ENCODE measurements around the gene VRK1.

Gene VRK1

DNA sequence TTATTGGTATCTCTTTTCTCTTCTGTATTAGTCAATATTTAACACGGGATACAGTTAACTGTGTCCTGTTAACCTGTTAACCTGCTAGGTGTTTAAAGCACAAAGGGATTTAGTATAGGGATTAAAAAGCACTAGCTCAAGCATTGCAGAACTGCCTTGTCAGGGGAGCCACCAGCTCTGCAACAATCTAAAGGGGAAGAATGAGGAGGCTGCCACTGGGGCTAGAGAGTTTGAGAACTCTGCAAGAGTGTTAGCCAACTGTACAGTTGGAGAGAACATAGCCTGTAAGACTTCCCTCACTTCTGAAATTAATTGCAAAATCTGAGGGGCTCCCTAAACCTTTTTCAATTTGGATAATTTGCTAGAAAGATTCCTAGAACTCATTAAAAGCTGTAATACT is 6.5 kb upstream of the VRK1 start:
- DNase-seq (ENCODE audit: low read depth in 4 of 4, low spot score in 1 of 4): no peak

DNA sequence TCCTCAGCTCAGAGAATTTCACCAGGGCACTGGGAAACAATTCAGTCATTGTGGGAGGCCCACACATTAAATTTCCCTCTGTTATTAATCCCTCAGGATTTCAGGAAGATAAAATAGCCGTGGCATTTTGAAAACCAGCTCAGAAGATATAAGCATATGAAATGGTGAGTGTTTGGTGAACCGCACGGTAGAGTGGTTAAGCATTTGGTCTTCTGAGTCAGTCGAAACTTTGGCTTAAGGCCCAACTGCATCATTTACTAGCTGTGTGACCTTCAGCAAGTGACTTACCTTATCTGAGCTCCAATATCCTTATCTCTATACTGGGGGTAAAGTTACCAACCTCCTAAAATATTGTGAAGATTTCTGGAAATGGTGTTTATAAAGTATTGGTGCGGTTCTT is 5.2 kb upstream of the VRK1 start:
- no peak for DNase-seq (ENCODE audit: low read depth in 4 of 4, low spot score in 1 of 4)

DNA sequence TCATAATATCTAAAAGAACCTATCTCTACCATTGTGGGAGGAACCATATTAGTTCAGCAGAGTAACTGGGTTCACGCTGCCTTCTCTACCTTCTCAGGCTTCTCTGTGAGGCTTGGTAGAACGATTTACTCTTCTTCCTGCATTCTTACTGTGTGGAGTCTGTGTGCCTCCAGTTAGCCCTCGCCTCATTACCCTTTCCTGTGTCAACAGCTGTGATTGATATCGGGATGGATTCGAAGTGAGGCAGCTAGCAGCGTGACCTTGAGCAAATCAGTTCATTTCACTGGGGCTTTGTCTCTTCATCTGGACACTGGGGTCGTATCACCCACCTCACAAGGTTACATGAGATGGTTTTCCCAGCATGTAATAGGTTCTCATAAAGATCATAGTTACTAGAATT is 4.6 kb upstream of the VRK1 start:
- no peak for DNase-seq (ENCODE audit: low read depth in 4 of 4, low spot score in 1 of 4)

DNA sequence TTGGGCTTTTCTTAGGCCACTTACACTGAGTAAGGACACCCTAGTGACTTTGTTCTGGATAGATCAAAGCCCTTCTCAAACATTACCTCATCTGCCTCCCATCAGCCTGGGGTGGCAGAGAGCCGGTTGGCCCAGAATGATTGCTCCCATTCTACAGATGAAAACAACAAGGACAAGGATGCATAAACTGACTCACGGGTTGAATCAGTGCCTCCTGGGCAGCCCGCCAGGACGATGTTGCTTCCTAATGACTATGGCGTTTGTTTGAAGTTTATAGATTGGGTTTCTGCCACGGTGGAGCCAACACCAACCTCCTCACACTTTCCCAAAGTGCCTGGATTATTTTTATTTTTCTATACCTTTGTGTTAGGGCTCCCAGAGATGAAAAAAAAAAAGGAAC is 3.6 kb upstream of the VRK1 start:
- DNase-seq (ENCODE audit: low read depth in 4 of 4, low spot score in 1 of 4): no peak

DNA sequence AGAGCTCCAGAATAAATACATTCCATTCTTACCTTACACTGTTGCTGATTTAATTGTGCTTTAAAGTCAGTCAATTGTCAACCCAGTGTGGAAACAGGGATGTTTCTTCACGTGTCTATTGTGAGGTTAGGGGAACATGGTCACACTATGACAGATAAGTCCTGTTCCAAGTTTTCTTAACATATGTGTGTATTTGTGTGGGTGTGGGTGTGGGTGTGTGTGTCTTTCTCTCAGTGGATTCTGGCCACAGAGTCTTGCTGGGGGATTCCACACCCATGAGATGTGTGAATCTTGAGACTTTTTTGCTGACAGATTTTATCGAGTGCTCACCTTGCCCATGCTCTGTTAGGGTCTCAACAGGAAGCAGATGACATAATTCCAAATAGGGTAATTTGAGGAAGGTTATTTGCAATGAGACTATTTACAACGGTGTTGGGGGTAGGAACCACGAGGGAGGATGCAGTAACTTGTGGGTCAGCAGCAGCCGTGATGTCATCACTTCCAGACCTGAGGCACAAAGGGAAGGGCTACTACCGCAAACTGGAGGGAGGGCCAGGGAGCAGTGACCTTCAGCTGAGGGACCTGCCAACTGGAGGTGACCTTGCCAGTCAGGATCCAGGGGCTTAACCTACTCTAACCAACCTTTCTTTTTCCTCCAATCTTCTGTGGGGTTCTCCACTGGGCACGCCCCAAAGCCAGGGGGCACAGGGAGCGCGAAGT is 1.9 kb upstream of the VRK1 start:
- DNase-seq (ENCODE audit: low read depth in 4 of 4, low spot score in 1 of 4): no peak

DNA sequence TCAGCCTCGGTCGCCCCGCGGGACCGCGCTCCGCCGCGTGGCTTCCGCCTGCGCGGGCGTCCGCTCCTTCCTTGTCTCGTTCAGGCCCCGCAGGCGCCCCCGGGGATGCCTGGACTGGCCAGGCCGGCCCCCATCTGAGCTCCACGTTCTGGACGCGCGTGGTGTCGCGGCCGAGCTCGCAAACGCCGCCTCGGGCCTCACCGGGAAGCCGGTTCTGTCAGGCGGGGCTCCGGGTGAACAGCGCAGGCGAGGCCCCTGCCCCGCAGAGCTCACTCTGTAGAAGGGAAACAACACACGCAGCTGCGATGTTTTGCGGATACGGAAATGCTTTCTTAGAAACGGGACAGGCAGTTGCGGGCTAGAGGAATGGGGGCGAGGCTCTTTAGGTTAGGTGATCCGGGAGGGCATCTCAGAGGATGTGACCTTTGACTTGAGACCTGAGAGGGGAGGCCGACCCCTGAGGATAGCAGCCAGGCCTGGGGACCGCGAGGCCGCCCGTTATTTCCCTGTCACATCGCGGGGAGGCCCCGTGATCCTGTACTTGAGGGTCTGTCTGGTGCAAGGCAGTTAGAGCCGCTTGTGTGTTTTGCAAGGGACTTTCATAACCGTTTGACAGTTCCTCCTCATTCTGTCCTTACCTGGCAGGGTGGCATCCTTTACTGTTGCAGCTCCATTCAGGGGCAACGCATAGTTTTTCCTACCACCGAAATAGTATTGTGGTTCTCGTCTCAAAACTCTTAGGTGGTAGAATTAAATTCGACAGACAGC is 584 bp downstream of the VRK1 start:
- peak in 2 of 4 experiments; percentile 19 for DNase-seq (ENCODE audit: low read depth in 4 of 4, low spot score in 1 of 4)

DNA sequence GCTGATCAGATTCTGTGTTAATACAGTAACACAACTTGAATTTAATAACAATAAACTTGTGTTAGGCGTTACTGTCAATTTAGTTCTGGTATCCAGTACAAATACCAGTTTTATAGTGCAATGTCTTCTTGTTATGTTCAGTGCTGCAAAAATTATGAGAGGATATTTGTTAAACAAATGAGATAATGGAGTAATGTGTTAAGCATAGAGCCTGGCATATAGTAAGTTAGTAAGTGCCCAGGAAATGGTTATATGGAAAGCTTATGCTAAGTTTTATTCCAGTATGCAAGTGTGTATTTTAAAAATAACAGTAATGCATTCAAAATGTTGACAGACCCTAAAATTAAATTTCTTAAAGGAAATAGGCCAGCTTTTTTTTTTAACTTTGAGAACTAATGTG is 1.8 kb downstream of the VRK1 start:
- DNase-seq (ENCODE audit: low read depth in 4 of 4, low spot score in 1 of 4): no peak

DNA sequence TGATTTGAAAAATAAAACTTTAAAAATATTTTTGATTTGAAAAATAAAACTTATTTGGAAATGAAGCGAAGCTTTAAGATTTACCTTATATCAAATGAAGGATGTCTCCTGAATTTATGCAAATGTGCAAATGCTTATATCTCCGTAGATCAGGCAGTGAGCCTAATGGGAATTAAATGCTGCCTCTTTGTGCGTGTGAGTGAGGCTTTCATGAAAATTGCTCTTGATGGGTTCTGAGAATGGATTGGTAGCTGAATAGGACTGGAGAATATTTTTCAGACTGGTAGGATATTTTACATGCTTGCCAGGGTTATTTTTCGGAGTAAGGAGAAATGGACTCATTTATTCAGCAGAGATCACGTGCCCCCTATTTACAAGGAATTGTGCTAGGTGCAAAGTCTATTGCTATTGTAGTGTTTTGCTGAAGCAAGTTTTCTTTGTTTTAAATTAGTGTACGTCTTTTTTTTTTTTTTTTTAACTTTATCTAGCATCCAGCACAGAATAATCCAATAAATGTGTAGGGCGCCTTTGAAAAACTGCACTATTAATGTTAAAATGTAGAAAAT is 2.4 kb downstream of the VRK1 start:
- DNase-seq (ENCODE audit: low read depth in 4 of 4, low spot score in 1 of 4): no peak

DNA sequence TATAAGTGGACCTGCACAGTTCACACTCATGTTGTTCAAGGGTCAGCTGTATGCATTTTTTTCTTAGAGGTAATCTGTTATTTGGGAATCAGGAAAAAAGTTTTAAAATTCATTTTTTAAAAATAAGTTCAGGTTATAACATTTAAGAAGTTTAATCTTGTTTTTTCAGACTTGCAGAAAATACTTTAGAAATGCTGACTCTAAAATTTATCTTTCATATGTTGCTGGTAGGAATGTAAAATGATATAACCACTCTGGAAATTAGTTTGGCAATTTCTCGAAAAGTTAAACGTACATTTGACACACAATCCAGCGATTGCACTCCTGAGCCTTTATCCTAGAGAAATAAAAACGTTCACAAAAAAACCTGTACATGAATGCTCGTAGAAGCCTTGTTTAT is 4.7 kb downstream of the VRK1 start:
- no peak for DNase-seq (ENCODE audit: low read depth in 4 of 4, low spot score in 1 of 4)

DNA sequence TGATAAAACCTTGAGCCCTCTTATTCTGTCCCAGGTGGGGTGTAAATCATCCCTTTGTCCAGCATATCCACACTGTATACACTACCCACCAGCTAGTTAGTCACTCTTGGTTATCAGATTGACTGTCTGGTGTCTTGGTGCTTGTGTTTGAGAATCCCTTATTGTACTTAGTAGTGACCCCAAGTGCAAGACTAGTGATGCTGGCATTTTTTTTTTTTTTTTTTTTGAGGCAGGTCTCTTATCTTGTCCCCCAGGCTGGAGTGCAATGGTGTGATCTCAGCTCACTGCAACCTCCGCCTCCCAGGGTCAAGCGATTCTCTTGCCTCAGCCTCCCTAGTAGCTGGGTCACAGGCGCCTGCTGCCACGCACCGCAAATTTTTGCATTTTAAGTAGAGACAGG is 5.8 kb downstream of the VRK1 start:
- DNase-seq (ENCODE audit: low read depth in 4 of 4, low spot score in 1 of 4): no peak

DNA sequence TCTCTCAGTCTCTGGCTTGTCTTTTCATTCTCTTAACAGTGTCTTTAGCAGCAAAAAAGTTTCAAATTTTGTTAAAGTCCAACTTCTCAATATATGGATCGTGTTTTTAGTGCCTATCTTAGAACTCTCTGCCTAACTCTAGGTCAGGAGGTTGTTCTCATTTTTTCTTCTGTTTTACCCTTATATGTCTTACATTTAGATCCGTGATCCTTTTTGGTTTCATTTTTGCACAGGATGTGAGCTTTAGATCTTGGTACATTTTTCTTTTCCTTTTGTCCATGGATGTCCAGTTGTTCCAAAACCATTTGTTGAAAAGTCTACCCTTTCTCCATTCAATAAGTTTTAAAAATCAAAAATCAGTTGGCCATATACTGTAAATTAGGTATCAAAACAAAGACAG is 6.8 kb downstream of the VRK1 start:
- no peak for DNase-seq (ENCODE audit: low read depth in 4 of 4, low spot score in 1 of 4)

DNA sequence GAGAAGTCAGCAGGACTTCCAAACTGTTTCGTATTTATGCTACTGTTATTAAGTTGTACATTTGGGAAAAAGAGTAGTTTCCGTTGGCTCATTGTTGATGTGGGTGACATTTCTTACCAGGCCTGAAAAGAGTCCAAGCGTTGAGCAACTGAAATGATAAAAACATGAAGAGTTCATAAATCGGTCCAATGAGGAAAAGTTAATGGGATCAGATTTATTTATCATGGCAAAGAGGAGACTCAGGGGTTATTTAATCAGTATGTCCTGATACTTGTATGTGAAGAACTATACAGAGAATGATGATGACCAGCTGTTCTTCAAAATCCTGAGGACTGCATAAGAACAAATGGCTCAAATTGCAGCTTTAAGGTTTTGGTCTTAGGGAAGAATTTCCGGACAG is 7.7 kb downstream of the VRK1 start:
- DNase-seq (ENCODE audit: low read depth in 4 of 4, low spot score in 1 of 4): no peak

DNA sequence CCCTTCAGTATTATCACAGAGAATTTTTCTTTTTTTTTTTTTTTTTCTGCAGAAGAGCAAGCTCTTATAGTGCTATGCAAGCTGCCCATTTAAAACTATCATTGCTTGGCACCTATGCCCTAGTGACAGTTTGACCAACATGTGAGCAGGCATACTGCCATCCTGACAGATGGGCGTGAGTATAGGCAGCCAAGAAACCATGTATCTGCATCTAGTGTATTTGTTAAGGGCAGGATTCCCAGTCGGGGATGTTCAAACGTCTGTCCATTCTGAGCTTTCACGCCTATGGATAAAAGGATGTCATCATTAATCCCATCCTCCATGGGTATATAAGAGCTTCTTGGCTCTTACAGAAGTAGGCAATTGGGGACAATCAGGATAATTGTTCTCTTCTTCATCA is 8.8 kb downstream of the VRK1 start:
- no peak for DNase-seq (ENCODE audit: low read depth in 4 of 4, low spot score in 1 of 4)

DNA sequence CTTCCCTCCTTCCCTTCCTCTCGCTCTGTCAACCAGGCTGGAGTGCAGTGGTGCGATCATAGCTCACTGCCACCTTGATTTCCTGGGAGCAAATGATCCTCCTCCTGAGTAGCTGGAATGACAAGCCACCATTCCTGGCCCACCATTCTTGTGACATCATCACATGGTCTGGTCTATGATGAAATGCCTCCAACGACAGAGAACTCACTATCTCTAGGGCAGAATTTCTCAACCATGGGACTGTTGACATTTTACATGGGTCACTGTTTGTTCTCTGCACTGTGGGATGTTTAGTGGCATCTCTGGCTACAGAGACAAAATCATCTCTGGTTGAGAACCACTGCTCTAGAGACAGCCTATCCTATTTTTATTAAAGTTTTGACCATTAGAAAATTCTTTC is 9.7 kb downstream of the VRK1 start:
- no peak for DNase-seq (ENCODE audit: low read depth in 4 of 4, low spot score in 1 of 4)

DNA sequence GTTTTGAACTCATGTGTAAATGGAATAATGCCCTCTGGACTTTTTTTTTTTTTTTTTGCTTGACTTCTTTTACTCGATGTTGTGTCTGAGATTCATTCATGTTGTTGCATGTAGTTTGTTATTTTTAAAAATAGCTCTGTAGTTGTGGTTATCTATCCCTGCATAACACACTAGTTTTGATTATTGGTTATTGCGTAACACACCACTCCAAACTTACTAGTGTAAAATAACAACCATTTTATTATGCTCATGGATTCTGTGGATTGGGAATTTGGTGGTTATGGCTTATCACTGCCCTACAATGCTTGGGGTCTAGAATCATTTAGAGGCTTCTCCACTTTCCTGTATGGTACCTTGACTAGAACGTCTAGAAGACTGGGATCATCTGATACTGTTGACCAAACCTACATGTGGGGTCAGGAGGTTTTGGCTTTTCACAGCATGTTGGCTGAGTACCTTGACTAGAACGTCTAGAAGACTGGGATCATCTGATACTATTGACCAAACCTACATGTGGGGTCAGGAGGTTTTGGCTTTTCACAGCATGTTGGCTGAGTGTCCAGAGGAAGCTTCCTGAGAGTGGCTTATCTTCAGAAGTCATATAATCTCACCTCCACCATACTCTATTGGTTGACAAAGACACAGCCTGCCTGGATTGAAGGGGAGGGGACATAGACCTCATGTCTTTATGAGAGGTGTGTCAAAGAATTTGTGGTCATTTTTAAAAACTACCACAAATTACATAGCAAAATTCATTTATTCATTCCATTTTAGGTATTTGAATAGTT is 11.6 kb downstream of the VRK1 start:
- DNase-seq (ENCODE audit: low read depth in 4 of 4, low spot score in 1 of 4): no peak

DNA sequence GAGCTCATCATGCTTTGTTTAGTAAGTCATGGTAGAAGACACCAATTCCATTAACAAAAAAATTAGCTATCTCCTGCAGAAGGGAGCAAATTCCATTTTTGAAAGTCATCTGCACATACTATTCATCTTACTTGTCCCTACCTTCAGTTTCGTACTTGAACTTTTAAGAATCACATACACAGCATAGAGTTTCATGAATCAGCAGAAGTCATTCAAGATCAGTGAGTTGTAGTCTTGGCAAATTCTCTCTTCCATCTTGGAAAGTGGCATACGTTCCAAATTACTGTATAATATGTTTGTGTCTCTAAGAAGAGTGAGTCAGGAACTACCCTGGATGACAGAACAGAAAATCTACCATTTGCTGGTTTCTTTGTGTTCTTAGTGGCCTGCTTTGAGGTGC is 14.1 kb downstream of the VRK1 start:
- DNase-seq (ENCODE audit: low read depth in 4 of 4, low spot score in 1 of 4): no peak

DNA sequence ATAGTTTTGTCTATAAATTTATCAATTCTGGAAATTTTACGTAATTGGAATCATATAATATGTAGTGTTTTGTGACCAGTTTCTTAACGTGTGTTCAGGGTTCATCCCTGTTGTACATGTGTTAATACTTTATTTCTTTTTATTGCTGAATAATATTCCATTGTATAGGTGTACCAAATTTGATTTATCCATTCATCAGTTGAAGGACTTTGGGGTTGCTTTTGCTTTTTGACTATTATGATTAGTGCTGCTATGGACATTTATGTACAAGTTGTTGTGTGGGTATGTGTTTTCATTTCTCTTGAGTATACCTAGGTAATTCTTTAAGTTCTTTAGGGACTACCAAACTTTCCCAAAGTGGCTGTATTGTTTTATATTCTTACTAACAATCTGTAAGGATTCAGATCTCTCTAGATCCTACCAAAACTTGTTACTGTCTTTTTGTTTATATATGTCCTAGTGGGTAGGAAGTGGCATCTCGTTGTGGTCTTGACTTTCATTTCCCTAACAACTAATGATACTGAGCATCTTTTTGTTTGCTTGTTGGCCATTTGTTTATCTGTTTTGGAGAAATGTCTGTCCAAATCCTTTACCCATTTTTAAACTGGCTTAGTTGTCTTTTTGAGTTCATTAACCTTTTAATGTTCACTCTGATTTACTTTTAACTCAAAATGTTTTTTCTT is 14.9 kb downstream of the VRK1 start:
- DNase-seq (ENCODE audit: low read depth in 4 of 4, low spot score in 1 of 4): no peak

DNA sequence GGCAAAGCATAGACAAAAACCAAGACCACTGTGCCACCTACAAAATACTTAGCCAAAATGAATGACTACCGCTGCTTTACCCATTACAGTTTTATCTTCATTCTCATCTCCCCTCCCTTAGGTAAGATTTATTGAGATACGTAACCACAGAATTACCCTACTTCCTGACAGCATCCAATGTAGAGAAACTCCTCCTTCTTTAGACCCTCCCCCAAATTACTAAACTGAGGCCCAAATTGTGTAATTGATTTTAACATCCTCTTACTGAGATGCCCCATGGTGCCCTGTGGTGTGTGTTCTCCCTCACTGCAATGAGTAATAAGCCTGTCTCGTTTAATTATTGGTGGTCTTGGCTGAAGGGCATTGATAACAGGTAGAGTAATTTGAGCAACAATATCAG is 19.1 kb downstream of the VRK1 start:
- DNase-seq (ENCODE audit: low read depth in 4 of 4, low spot score in 1 of 4): no peak

DNA sequence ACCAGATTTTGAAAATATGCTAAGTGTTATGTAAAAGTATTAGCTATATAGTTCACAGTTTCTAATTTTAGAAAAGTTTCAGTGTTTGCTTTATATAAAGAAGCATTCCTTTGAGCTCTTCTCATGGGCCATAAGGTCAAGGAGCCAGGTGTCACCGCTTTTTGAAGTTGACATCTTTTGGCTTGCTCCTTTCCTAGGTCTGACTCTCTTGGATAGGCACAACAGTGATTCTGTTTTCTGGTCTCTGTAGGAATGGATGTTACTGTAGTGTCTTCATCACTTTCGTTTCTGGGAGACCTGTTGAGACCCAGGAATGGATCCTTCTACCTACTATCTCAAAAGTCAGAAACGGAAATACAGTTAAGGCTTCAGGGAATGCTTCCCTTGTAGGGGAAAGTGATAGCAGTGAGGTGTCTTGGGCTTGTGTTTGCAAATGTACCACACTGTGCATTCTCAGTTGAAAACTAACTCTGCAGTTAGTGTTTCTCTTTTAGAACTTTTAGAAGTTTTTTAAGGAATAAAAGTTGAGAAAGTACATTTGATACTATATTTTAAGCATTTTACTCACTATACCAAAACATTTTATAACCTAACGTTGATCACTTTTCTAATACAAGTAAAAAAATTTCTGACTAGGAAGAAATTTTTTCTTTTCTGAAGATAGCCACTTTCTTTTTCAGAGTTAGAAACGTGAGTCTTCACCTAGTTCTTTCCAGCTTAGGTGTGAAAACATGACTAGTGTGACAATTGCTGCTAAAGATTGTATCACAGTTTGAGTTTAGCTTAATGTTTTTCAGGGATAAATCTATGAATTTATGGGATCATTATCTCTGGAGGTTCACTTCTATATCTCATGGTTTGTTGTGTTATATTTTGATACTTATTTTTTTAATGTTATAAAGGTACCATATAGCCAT is 20.8 kb downstream of the VRK1 start:
- no peak for DNase-seq (ENCODE audit: low read depth in 4 of 4, low spot score in 1 of 4)

DNA sequence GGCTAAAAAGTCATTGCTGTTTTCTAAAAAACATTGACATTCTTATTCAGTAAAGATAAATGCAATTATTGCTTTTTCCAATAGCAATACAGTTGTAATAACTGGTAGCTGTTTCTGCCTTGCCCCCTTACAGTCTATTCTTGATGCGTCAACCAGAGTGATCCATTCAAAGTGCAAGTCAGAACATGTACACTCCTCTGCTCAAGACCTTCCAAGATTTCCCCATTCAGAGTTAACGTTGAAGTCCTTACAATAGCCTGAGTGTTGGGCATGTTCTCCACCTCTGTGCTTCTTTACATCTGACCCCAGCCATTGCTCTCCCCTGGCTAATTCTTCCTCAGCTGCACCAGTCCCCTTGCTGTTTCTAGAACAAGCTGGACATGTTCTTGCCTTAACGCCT is 24.3 kb downstream of the VRK1 start:
- no peak for DNase-seq (ENCODE audit: low read depth in 4 of 4, low spot score in 1 of 4)

Data from stimulated activated CD4-positive, alpha-beta T cell treated with anti-CD3 and anti-CD28 coated beads, Interleukin-1b, Interleukin-23, amount 100 ng/mL, for 24 hours (primary cell).